Pancreas (tissue), 10 donors: ENCODE data around the gene KIF4A. TPM values are rescaled to one million over a fixed set of nuclear protein-coding genes. Genes with fewer than 3 reads are reported as not detected.
"Not testable (repeated sequence)": the region's sequence is repeated elsewhere in the genome, so short reads cannot be mapped to it uniquely, and the experiment has no call there.

ENCODE experiments used
- ATAC-seq, 4 donors: fragments of 200-7000 bp; cut with Tn5 transposase; one replicate each; pipeline versions ENCODE4 v1.8.0 to v1.9.1; 2020; ENCODE audit warnings: mild to moderate bottlenecking in 4 of 4, moderate library complexity in 4 of 4
- DNase-seq, 6 donors: peaks; one replicate each; pipeline ENCODE4 v3.0.0-alpha.2; 2020
- FAIRE-seq: peaks from 2 replicates; lab custom pipeline; 2012; peaks lifted over from hg19 to GRCh38; lab: Jason Lieb, UNC
- H3K27ac ChIP-seq, 4 donors: fragments of 200-600 bp; sonication (generic); 1 replicate in 3 of 4; 2 replicates in 1 of 4; pipeline versions ENCODE4 v1.5.0 to v1.8.0; 2020
- H3K27me3 ChIP-seq, 4 donors: fragments of 200-600 bp; one replicate each; pipeline ENCODE4 v1.8.0; 2021
- H3K36me3 ChIP-seq, 3 donors: fragments of 200-600 bp; sonication (generic) in 1 of 3; one replicate each; pipeline versions ENCODE4 v1.5.0 to v1.8.0; 2020 to 2021
- H3K4me1 ChIP-seq, 3 donors: fragments of 200-600 bp; one replicate each; pipeline ENCODE4 v1.8.0; 2021
- H3K4me3 ChIP-seq, 4 donors: fragments of 200-600 bp; sonication (generic) in 2 of 4; one replicate each; pipeline versions ENCODE4 v1.5.0 to v1.8.0; 2020 to 2021
- H3K9me3 ChIP-seq, 4 donors: fragments of 200-600 bp; one replicate each; pipeline ENCODE4 v1.8.0; 2021
- WGBS, 2 donors: extraction: QIAGEN DNeasy Blood & Tissue Kit; methylation state at CpG; one replicate each; pipeline ENCODE4 v1.1.7; 2013; 5-methylcytosine and 5-hydroxymethylcytosine counted together
- intact Hi-C, 3 donors: fragments of 100-400 bp; cut with DNase I; formaldehyde crosslinking; loops; one replicate each; pipeline versions ENCODE4 v1.11.1 to v1.14.2; 2022
- polyA plus RNA-seq, 2 donors: library from polyadenylated mRNA; stranded (reverse); fragments of 200-250 nt; gene quantifications; one replicate each; pipeline ENCODE4 v1.2.3, GENCODE V29; 2013
- total RNA-seq, 6 donors: library from RNA; stranded (reverse); fragmentation: NEBNext Ultra II Directional in 4 of 6; extraction: Animal tissue kit (Norgen Biotek cat#: 25700) in 4 of 6; gene quantifications; one replicate each; pipeline versions ENCODE4 v1.2.1 to v1.2.4, GENCODE V29; 2021 to 2023
- TF ChIP-seq, protein P1 (sequence below), 4 donors: fragments of 200-600 bp; sonication (generic) in 3 of 4; IDR thresholded peaks; one replicate each; pipeline versions ENCODE4 v1.5.0 to v1.8.0; 2021; ENCODE audit warnings: antibody characterized with exemption in 4 of 4
- donor health status: healthy with polysubstance abuse.
- donor health status: DM: no; HTN: no; CAD: no; lungs with moderate emphysema.
- donor health status: DM: no; HTN: no; CAD: no.
- donor health status: control.
- donor health status: control.
- donor health status: Bipolar disorder and iron deficiency.
- donor health status: DM: yes; HTN: yes; CAD: no.
- donor health status: DM: no; HTN: no; CAD: no.
- donor health status: DM: no; HTN: no; CAD: no.
- donor health status: DM: yes; HTN: yes; CAD: no.

The KIF4A gene
- total and polyA plus RNA-seq, 8 donors, result 0.04 to 0.72 (median 0.12) TPM; not detected in 1

DNA sequence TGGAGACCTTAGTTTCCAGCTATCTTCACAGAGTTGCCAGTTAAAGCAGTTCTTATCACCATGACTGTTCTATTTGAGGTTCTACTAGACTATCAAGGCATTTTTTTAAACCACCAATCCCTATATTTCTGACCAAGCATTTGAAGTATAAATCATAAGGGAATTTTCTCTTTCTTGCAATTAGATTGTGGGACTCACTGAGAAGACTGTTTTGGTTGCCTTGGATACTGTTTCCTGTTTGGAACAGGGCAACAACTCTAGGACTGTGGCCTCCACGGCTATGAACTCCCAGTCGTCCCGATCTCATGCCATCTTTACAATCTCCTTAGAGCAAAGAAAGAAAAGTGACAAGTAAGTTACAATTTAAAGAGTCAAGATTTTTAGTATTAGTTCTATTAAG is 11.8 kb downstream of the KIF4A start:
- no peak for DNase-seq
- FAIRE-seq, result no peak

DNA sequence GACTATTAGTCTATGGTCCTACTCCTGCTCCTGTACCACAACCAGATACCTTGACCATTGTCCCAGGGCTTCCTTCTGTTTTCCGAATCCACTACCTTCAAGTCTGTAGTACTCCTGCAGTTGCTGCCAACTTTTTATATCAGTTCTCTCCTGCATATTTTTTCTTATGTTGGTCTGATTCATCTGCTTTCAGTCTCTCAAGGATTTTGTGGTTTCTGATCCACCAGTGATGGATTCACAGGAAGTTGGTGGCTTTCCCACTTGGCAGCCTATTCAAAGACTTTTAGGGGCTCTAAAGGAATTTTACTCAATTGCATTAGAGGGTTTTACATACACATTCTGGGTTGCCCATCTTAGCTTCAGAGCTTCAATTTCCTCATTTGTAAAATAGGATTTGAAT is 23.6 kb downstream of the KIF4A start:
- TF ChIP-seq, protein P1, sequence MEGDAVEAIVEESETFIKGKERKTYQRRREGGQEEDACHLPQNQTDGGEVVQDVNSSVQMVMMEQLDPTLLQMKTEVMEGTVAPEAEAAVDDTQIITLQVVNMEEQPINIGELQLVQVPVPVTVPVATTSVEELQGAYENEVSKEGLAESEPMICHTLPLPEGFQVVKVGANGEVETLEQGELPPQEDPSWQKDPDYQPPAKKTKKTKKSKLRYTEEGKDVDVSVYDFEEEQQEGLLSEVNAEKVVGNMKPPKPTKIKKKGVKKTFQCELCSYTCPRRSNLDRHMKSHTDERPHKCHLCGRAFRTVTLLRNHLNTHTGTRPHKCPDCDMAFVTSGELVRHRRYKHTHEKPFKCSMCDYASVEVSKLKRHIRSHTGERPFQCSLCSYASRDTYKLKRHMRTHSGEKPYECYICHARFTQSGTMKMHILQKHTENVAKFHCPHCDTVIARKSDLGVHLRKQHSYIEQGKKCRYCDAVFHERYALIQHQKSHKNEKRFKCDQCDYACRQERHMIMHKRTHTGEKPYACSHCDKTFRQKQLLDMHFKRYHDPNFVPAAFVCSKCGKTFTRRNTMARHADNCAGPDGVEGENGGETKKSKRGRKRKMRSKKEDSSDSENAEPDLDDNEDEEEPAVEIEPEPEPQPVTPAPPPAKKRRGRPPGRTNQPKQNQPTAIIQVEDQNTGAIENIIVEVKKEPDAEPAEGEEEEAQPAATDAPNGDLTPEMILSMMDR (IDR thresholded peaks at IDR 0.05), result no peak
- 84 to 85% methylated on average over 1 of the region's 1 CpG for WGBS, 2 donors
- Histone ChIP-seq H3K9me3 (no peaks in the 10 kb centered on the region), H3K36me3 (no peaks in the 10 kb centered on the region), H3K4me1 (no peaks in the 10 kb centered on the region), H3K27ac (no peak overlapping the region), H3K4me3 (no peak overlapping the region), H3K27me3 (no peaks in the 10 kb centered on the region)
- intact Hi-C loops, result no loop called here
- DNase-seq (no peak), FAIRE-seq (no peak), ATAC-seq (no peak)

More for the DNA sequence above, 11.8 kb downstream of the KIF4A start:
- H3K27me3 ChIP-seq, result peaks cover 0 to 12% (median 0%) of the 10 kb centered on the region in 4 donors
- no peak overlapping the region for H3K27ac ChIP-seq
- 66 to 68% methylated on average over 3 of the region's 3 CpGs for WGBS, 2 donors
- intact Hi-C loops, result no loop called here
- no peaks in the 10 kb centered on the region for H3K4me1 ChIP-seq
- no peaks in the 10 kb centered on the region for H3K9me3 ChIP-seq
- ATAC-seq, result no peak
- no peak overlapping the region for H3K4me3 ChIP-seq
- TF ChIP-seq, protein P1 (IDR thresholded peaks at IDR 0.05), result no peak
- H3K36me3 ChIP-seq, result no peaks in the 10 kb centered on the region

DNA sequence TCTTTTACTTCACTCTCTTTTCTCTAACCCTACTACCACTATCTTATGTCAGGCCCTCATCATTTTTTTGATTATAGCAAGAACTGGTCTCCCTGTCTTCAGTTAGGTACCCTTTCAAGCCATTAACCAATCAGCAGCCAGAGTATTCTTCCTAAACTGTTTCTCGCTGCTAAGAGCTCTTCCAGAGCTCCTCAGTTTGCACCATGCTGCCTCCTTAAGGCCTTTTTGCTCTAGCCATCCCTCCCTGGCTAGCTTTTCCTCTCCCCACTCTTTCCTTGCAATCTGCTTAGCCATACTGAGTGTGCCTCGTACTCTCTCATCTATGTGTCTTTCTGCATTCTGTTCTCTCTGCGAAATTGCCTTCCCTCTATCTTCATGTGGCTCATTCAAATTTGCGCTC is 32.9 kb downstream of the KIF4A start:
- no peaks in the 10 kb centered on the region for H3K9me3 ChIP-seq

DNA sequence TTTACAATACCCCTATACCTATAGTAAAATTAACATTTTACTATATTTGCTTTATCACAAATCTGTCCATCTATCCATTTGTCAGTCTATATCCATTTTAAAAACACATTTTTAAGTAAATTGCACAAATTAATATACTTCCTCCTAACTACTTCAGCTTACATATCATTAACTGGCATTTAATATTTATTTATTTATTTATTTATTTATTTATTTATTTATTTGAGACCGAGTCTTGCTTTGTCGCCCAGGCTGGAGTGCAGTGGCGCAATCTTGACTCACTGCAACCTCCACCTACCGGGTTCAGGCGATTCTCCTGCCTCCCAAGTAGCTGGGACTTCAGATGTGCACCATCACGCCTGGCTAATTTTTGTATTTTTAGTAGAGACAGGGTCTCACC is 33.7 kb downstream of the KIF4A start:
- DNase-seq, FAIRE-seq: not testable (repeated sequence)
- WGBS, 2 donors, result 90 to 94% methylated on average over 6 of the region's 6 CpGs

More for the DNA sequence above, 32.9 kb downstream of the KIF4A start:
- DNase-seq (no peak), FAIRE-seq (no peak), ATAC-seq (no peak)
- WGBS, 2 donors, result 77 to 96% methylated on average over 4 of the region's 4 CpGs
- Histone ChIP-seq H3K27me3 (peaks cover 0 to 11% (median 0%) of the 10 kb centered on the region in 4 donors), H3K4me1 (no peaks in the 10 kb centered on the region), H3K36me3 (no peaks in the 10 kb centered on the region), H3K27ac (no peak overlapping the region), H3K4me3 (no peak overlapping the region)
- intact Hi-C loops, result no loop called here
- TF ChIP-seq, protein P1 (IDR thresholded peaks at IDR 0.05), result no peak

DNA sequence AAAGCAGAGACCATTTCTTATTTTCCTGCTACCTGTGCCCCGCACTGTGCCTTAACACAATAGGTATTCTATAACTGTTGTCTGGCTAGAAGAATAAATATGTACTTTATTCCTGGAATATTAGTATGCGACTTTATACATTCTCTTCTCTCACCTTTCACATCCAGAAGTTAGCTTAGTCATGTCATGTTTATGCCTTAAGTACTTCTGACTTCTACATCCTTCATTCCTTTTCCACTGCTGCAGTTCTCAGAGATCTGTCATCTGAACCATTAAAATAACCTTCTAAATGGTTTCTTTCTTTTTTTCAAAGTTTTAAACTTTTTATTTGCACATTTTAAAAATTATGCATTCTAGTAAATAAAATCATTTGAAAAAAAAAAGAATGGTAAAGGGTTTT is 34.4 kb downstream of the KIF4A start:
- FAIRE-seq, result no peak
- Histone ChIP-seq H3K27ac (no peak overlapping the region), H3K9me3 (no peaks in the 10 kb centered on the region), H3K27me3 (peaks cover 0 to 6% (median 0%) of the 10 kb centered on the region in 4 donors), H3K4me3 (no peak overlapping the region), H3K36me3 (no peaks in the 10 kb centered on the region), H3K4me1 (no peaks in the 10 kb centered on the region)
- intact Hi-C loops, result no loop called here
- 86 to 93% methylated on average over 2 of the region's 2 CpGs for WGBS, 2 donors
- no peak for DNase-seq
- TF ChIP-seq, protein P1 (IDR thresholded peaks at IDR 0.05), result no peak
- ATAC-seq, result no peak

More for the DNA sequence above, 33.7 kb downstream of the KIF4A start:
- H3K4me1 ChIP-seq, H3K4me3 ChIP-seq, H3K36me3 ChIP-seq, H3K9me3 ChIP-seq, ATAC-seq, intact Hi-C loops, H3K27ac ChIP-seq: not testable (repeated sequence)
- peaks cover 0 to 11% (median 0%) of the 10 kb centered on the region in 4 donors for H3K27me3 ChIP-seq
